Uterus (tissue), 4 donors: ENCODE data around the gene AKR1E2. TPM values are rescaled to one million over a fixed set of nuclear protein-coding genes. Genes with fewer than 3 reads are reported as not detected.

Experiments
- DNase-seq, 2 donors: peaks; one replicate each; pipeline ENCODE4 v3.0.0-alpha.2; 2019 to 2020
- H3K27ac ChIP-seq, 2 donors: fragments of 200-600 bp; sonication (generic); 1 replicate in 1 of 2; 2 replicates in 1 of 2; pipeline ENCODE4 v1.5.1; 2016 to 2018
- H3K27me3 ChIP-seq, 2 donors: fragments of 200-600 bp; sonication (generic); one replicate each; pipeline ENCODE4 v1.5.1; 2018 to 2019; ENCODE audit warnings: control low read depth in 1 of 2
- H3K36me3 ChIP-seq, 2 donors: fragments of 200-600 bp; sonication (generic); one replicate each; pipeline ENCODE4 v1.5.1; 2019; ENCODE audit warnings: control low read depth in 1 of 2
- H3K4me1 ChIP-seq, 2 donors: fragments of 200-600 bp; sonication (generic); one replicate each; pipeline ENCODE4 v1.5.1; 2018 to 2019; ENCODE audit warnings: control low read depth in 1 of 2
- H3K4me3 ChIP-seq, 2 donors: fragments of 200-600 bp; sonication (generic); 1 replicate in 1 of 2; 2 replicates in 1 of 2; pipeline ENCODE4 v1.5.1; 2018 to 2019; ENCODE audit warnings: mild to moderate bottlenecking in 1 of 2
- H3K9me3 ChIP-seq, 2 donors: fragments of 200-600 bp; sonication (generic); one replicate each; pipeline ENCODE4 v1.5.1; 2019; ENCODE audit warnings: control low read depth in 1 of 2
- POLR2A ChIP-seq, 2 donors: fragments of 450-650 bp; IDR thresholded peaks; one replicate each; pipeline ENCODE4 v1.6.1; 2016; ENCODE audit warnings: antibody characterized with exemption in 2 of 2, mild to moderate bottlenecking in 1 of 2, moderate library complexity in 1 of 2
- intact Hi-C: fragments of 100-400 bp; cut with DNase I; formaldehyde crosslinking; loops from one replicate; pipeline ENCODE4 v1.15.1; 2023; ENCODE audit warnings: low total_unique reads
- total RNA-seq, 4 donors: library from RNA; depleted of rRNA in 3 of 4; stranded (reverse); fragments of >200 nt in 3 of 4; gene quantifications; one replicate each; pipeline versions ENCODE4 v1.1.0 to v1.2.4, GENCODE V29; 2014 to 2023
- TF ChIP-seq, protein P1 (sequence below), 4 experiments: fragments of 200-600 bp in 2 of 4; fragments of 450-650 bp in 2 of 4; sonication (generic) in 2 of 4; IDR thresholded peaks; one replicate each; pipeline ENCODE4 v1.5.1; 2016 to 2019; ENCODE audit warnings: antibody characterized with exemption in 4 of 4, mild to moderate bottlenecking in 2 of 4, moderate library complexity in 1 of 4
- donor health status: DM: yes; HTN: yes; CAD: no.

AKR1E2 gene
- total RNA-seq, 4 donors from 2014 or later = 1.8 to 31.3 (median 16.1) TPM

DNA sequence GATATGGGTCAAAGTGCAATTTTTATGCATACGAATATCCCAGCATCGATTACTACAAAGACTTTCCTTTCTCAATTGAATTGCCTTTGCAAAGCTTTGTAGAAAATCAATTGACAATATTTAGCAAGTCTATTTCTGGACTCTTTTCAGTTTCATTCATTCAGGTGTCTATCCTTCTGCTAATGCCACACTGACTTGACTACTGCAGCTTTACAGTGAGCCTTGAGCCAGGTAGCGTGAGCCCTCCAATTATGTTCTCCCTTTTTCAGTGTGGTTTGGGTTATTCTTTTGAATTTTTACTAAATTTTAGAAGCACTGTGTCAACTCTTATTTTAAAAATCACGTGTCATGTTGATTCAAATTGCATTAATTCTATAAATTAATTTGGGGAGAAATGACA lies 19.5 kb upstream of the AKR1E2 start:
- no peak for TF ChIP-seq POLR2A (IDR thresholded peaks at IDR 0.05)
- TF ChIP-seq, protein P1, sequence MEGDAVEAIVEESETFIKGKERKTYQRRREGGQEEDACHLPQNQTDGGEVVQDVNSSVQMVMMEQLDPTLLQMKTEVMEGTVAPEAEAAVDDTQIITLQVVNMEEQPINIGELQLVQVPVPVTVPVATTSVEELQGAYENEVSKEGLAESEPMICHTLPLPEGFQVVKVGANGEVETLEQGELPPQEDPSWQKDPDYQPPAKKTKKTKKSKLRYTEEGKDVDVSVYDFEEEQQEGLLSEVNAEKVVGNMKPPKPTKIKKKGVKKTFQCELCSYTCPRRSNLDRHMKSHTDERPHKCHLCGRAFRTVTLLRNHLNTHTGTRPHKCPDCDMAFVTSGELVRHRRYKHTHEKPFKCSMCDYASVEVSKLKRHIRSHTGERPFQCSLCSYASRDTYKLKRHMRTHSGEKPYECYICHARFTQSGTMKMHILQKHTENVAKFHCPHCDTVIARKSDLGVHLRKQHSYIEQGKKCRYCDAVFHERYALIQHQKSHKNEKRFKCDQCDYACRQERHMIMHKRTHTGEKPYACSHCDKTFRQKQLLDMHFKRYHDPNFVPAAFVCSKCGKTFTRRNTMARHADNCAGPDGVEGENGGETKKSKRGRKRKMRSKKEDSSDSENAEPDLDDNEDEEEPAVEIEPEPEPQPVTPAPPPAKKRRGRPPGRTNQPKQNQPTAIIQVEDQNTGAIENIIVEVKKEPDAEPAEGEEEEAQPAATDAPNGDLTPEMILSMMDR (IDR thresholded peaks at IDR 0.05) = no peak
- H3K27ac ChIP-seq = no peak overlapping the region
- intact Hi-C loops = no loop called here
- H3K36me3 ChIP-seq = no peaks in the 10 kb centered on the region
- no peaks in the 10 kb centered on the region for H3K27me3 ChIP-seq
- H3K4me1 ChIP-seq = no peaks in the 10 kb centered on the region
- H3K4me3 ChIP-seq = no peak overlapping the region
- DNase-seq = no peak
- no peaks in the 10 kb centered on the region for H3K9me3 ChIP-seq

GRCh38 chr10:4807761-4808507 lies 18.1 kb upstream of the AKR1E2 start:
- no peak for DNase-seq
- intact Hi-C loops = no loop called here
- H3K4me3 ChIP-seq = no peak overlapping the region
- H3K27me3 ChIP-seq = no peaks in the 10 kb centered on the region
- no peaks in the 10 kb centered on the region for H3K36me3 ChIP-seq
- H3K9me3 ChIP-seq = no peaks in the 10 kb centered on the region
- no peak overlapping the region for H3K27ac ChIP-seq
- TF ChIP-seq, protein P1 (IDR thresholded peaks at IDR 0.05) = no peak
- no peak for TF ChIP-seq POLR2A (IDR thresholded peaks at IDR 0.05)
- H3K4me1 ChIP-seq = no peaks in the 10 kb centered on the region

- Histone ChIP-seq H3K9me3 (no peaks in the 10 kb centered on the region), H3K36me3 (no peaks in the 10 kb centered on the region), H3K4me3 (no peak overlapping the region), H3K27ac (no peak overlapping the region), H3K27me3 (no peaks in the 10 kb centered on the region), H3K4me1 (no peaks in the 10 kb centered on the region)
- intact Hi-C loops = no loop called here
- no peak for DNase-seq
- TF ChIP-seq, protein P1 (IDR thresholded peaks at IDR 0.05) = no peak
- TF ChIP-seq POLR2A (IDR thresholded peaks at IDR 0.05) = no peak
Measured at GRCh38 chr10:4809156-4809555, 16.9 kb upstream of the AKR1E2 start.

- no peaks in the 10 kb centered on the region for H3K9me3 ChIP-seq
- DNase-seq = no peak
- no peaks in the 10 kb centered on the region for H3K36me3 ChIP-seq
- H3K4me1 ChIP-seq = no peaks in the 10 kb centered on the region
- H3K27ac ChIP-seq = no peak overlapping the region
- intact Hi-C loops = no loop called here
- H3K4me3 ChIP-seq = no peak overlapping the region
- no peak for TF ChIP-seq POLR2A (IDR thresholded peaks at IDR 0.05)
- no peaks in the 10 kb centered on the region for H3K27me3 ChIP-seq
Measured at GRCh38 chr10:4810092-4810491, 15.9 kb upstream of the AKR1E2 start.

GRCh38 chr10:4812046-4812445 lies 14.0 kb upstream of the AKR1E2 start:
- intact Hi-C loops = no loop called here
- no peak for DNase-seq
- no peak overlapping the region for H3K27ac ChIP-seq
- no peaks in the 10 kb centered on the region for H3K4me1 ChIP-seq
- H3K36me3 ChIP-seq = no peaks in the 10 kb centered on the region
- H3K27me3 ChIP-seq = no peaks in the 10 kb centered on the region
- no peak overlapping the region for H3K4me3 ChIP-seq
- TF ChIP-seq, protein P1 (IDR thresholded peaks at IDR 0.05) = no peak
- TF ChIP-seq POLR2A (IDR thresholded peaks at IDR 0.05) = no peak
- H3K9me3 ChIP-seq = no peaks in the 10 kb centered on the region
